ENCODE data around the gene NKX2-4.

- TF ChIP-seq EZH2 (IDR thresholded peaks at IDR 0.05; ENCODE audit: borderline replicate concordance, insufficient read depth, low read depth, low read length, poor library complexity, severe bottlenecking), result no peak
- TF ChIP-seq CTCF (IDR thresholded peaks at IDR 0.05), result no peak
Measured at GRCh38 chr20:21399005-21399475, 1.7 kb upstream of the NKX2-4 start.
